DMS114 treated with DMSO at 0.1 percent for 48 hours (cell line): Measurements from ENCODE around the gene ACAD8.

Experiments used
- DNase-seq: peaks from one replicate; lab custom pipeline; 2025; ENCODE audit not compliant: unreplicated experiment; lab: John Stamatoyannopoulos, UW

ACAD8 gene

DNA sequence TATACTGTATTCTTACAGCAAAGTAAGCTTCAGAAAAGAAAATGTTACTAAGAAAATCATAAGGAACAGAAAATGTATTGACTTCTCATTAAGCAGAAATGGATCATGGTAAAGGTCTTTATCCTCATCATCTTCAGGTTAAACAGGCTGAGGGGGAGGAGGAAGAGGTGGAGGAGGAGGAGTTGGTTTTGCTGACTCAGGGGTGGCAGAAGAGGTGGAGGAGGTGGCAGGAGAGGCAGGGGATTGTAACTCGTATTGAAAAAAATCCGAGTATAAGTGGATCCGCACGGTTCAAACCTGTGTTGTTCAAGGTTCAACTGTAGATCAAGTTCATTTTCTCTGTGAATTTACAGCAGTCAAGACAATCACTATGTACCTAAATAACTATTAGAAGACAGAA, 35.8 kb downstream of the ACAD8 start:
- DNase-seq = no peak

DNA sequence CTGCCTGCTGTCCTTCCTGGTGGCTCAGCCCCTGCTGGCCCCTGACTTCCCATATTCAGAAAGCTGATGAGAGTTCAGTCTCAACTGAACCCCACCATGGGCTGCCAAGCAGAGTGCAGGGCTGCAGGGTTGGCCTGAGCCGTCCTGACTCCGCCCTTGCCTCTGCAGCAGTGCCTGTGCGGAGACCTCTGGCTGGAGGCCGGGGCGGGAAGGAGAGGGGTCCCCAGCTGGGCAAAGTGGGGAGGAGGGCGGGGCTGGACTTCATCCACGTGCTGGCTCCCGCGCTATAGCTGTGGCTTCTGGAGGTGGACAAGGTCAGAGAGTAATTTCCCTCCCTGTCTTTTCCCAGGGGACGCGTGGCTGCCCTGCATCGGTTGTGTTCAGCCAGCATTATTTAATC, 36.4 kb downstream of the ACAD8 start:
- no peak for DNase-seq

DNA sequence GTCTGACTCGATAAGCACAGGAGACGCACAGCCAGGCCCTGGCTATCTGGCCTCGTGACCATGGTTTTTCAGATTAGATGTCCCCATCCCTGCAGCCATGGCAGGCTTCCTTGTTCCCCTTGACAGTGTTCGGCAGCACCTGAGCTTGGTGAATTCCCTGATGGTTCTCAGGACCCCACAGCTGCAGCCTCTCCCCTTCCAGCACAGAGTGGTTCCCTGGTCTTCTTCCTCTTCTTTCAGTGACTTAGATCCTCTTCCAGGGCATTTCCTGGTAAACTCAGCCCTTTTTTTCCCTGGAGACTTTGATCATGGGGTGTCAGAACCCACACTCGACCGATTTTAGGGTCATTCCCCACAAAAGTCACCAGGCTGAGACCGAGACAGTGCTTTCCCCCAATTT, 37.3 kb downstream of the ACAD8 start:
- DNase-seq = no peak

DNA sequence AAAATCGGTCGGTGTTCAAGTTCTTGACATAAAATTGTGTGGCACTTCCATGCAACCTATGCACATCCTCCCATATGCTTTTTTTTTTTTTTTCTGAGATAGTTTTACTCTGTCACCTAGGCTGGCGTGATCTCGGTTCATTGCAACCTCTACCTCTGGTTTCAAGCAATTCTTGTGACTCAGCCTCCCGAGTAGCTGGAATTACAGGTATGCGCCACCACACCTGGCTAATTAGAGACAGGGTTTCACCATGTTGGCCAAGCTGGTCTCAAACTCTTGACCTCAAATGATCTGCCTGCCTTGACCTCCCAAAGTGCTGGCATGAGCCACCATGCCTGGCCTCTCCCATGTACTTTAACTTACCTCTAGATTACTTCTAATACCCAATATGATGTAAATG, 37.8 kb downstream of the ACAD8 start:
- no peak for DNase-seq

DNA sequence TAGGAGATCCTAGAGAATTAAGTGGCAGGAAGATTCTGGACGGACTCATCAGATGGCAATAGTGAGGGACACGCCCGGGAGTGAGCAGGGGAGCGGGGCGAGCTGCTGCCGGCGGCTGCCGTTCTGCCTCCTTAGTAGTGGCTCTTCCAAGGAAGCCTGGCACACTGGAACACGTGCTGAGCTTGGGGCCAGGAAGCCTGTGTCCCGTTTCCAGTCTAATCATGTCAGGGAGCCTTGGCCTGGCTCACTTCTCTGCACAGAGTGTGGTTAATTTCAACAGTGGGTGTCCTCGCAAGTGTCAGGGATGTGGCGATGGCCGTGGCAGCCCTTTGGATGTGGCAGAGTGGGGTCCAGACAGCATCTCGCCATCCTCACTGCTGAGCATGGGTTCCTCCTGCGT, 39.3 kb downstream of the ACAD8 start:
- no peak for DNase-seq

DNA sequence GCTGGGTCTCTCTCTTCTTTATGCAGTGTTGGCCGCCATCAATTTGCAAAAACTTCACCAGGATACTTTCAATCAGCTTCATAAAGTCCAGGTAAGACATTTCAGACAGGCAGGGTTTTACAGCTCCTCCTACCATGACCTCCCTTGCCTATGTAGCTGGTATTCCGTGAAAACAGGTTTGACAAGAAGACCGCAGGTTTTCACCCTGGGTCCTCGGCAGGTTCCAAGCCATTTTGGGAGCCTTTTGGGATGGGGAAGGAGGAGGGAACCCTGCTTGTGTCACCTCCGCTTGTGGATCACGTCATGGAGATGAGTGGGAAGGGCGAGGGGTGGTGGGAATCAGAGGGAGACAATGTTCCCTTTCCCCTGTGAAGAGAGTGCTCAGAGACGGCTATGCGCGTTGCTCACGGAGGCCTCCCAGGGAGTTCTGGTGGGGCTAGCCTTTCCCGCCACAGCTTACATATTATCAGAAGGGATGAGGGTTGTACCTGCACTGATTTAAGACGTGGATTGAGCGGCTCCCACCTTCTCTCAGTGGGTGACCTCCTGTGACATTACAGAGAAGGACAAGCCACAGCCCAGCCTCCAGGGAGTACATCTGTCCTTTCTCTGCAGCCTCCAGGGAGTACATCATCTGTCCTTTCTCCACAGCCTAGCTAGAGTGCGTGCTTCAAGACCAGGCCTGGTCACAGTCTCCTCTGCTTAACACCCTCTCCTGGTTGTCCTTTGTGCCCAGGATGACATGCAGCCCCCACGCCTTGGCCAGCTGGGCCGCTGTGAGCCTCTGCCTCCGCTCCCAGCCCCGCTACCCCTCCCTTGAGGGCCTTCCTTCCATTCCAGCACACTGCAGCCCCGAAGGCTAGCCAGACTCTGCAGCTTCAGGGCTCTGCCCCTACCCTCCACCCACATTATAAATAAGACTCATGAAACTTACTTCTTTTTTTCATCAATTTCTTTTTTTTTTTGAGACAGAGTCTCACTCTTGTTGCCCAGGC, 40.0 kb downstream of the ACAD8 start:
- no peak for DNase-seq

DNA sequence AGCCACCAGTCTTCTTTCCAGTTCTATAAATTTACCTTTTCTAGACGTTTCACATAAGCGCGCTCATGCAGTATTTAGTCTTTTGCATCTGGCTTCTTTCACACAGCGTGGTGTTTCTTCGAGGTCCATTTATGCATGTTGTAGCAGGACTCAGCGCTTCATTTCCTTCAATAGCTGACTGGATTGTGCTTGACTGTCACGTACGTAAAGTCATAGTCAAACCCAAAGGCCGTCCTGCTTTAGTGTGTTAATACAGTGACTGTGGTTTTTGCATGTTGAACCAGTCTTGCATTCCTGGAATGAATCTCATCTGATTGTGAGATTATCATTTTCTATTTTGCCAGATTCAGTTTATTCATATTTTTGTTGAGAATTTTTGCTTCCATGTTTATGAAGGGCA, 41.3 kb downstream of the ACAD8 start:
- no peak for DNase-seq

GRCh38 chr11:134312223-134312622, 58.9 kb downstream of the ACAD8 start:
- no peak for DNase-seq

- no peak for DNase-seq
Observed at GRCh38 chr11:134312807-134313206, 59.4 kb downstream of the ACAD8 start.

DNA sequence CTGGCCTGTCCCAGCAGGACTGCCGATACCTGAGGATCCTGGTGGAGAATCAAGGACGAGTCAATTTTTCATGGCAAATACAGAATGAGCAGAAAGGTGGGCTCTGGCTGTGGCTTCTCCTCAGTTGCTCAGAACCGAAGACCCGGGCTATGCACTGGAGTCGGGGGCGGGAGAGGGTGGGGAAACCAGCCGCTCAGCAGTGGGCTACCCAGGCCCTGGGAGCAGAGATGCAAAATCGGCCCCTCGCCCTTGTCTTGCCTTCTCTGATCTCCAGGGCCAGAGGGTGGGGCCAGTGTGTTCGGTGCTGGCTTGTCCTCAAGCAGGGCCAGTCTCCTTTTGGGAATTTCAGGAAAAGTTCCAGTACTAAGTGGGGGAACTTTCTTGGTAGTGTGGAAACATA, 60.0 kb downstream of the ACAD8 start:
- no peak for DNase-seq

DNA sequence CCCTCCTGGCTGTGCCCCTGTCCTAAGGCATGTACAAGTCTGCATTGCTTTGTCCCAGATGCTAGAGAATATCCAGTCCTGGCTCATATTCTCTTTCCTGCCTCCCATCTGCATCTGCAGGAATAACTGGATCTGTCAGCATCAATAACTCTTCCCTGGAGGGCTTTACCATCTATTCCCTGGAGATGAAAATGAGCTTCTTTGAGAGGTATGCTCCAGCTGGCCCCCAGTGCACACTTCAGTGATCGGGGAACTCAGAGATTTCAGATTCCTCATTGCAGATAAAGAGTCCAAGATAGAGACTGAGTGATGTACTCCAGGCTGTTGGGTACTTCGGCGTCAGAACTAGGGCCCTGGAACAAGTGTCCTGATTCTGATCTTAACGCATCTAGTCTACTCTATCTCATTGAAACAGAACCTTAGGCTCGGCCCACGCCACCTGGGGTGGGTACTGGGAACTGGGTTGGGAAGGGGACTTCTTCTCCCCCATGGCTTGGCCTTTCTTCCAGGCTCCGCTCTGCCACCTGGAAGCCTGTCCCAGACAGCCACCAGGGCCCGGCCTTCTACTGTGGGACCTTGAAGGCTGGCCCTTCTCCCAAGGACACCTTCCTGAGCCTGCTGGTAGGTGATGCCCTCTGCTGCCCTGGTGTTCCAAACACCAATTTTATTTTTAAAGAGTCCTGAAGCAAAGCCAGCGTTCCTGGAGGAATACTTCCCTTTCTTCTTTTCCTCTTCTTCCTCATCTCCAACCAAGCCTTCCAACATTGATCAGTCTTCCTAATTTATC, 60.6 kb downstream of the ACAD8 start:
- DNase-seq = no peak
